PC-9 (cell line): Measurements from ENCODE around the gene MED27.

Experiments
- EZH2 ChIP-seq: fragments of 200-600 bp; sonication (generic); IDR thresholded peaks from 2 replicates; pipeline ENCODE4 v1.8.0; 2017; ENCODE audit warnings: antibody characterized with exemption, low read depth
- TF ChIP-seq, protein P1 (sequence below): fragments of 200-600 bp; sonication (generic); conservative IDR thresholded peaks from 2 replicates; pipeline ENCODE4 v1.6.1; 2017; ENCODE audit warnings: mixed run types, antibody characterized with exemption, mild to moderate bottlenecking, moderate library complexity

DNA sequence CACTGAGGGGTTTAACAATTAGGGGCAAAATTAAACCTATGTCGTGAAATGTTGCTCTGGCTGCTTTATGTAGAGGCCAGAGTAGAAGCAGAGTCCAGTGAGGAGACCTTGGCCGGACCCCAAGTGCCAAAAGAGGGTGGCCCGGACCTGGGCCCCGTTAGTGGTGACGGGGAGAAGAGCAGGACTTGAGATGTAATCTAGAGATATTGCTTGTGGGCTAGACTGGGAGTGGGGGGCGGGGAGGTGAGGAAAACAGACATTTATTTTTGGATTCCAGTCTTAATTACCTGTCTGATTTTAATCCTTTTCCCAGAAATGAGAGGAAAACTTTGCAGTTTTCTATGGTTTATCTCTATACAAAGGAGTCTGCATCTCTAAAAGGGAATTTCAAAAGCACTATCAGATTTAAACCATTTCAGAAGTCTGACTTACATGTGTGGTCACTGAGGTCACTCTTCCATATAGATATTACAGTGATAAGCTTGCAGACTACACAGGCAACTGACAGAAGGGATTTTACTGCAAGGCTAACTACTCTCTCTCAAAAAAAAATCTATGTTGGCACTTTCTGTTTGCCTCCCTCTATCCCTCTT lies 108.1 kb downstream of the MED27 start:
- TF ChIP-seq, protein P1, sequence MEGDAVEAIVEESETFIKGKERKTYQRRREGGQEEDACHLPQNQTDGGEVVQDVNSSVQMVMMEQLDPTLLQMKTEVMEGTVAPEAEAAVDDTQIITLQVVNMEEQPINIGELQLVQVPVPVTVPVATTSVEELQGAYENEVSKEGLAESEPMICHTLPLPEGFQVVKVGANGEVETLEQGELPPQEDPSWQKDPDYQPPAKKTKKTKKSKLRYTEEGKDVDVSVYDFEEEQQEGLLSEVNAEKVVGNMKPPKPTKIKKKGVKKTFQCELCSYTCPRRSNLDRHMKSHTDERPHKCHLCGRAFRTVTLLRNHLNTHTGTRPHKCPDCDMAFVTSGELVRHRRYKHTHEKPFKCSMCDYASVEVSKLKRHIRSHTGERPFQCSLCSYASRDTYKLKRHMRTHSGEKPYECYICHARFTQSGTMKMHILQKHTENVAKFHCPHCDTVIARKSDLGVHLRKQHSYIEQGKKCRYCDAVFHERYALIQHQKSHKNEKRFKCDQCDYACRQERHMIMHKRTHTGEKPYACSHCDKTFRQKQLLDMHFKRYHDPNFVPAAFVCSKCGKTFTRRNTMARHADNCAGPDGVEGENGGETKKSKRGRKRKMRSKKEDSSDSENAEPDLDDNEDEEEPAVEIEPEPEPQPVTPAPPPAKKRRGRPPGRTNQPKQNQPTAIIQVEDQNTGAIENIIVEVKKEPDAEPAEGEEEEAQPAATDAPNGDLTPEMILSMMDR, result no peak
- no peak for TF ChIP-seq EZH2
